B cell (primary cell): ENCODE data around the gene PPP3CA. TPM values are rescaled to one million over a fixed set of nuclear protein-coding genes. Genes with fewer than 3 reads are reported as not detected.

Experiments
- ATAC-seq: fragments of 200-7000 bp; cut with Tn5 transposase; one replicate; pipeline ENCODE4 v1.10.0; 2021; ENCODE audit warnings: low read depth, mild to moderate bottlenecking, moderate number of reproducible peaks, moderate library complexity
- CTCF ChIA-PET: fragments of 350-600 bp; sonication (Branson Sonifier 250); formaldehyde crosslinking; loops from one replicate; lab custom pipeline; 2021; ENCODE audit warnings: antibody characterized with exemption, inconsistent platforms; lab: Charles Lee
- POLR2A ChIA-PET: fragments of 350-600 bp; sonication (Branson Sonifier 250); formaldehyde crosslinking; loops from one replicate; lab custom pipeline; 2021; ENCODE audit warnings: antibody characterized with exemption; lab: Charles Lee
- DNase-seq: peaks from one replicate; pipeline ENCODE4 v3.0.0; 2013
- H2AFZ ChIP-seq: 2 replicates; pipeline ENCODE4 v1.6.1; 2012; ENCODE audit warnings: mild to moderate bottlenecking, low read depth, low read length; ENCODE audit not compliant: insufficient read depth, poor library complexity, severe bottlenecking
- H3K27ac ChIP-seq, 2 donors: 1 replicate in 1 of 2; 2 replicates in 1 of 2; pipeline ENCODE4 v1.5.1; 2012 to 2013; ENCODE audit warnings: low read length in 2 of 2, mild to moderate bottlenecking in 2 of 2, moderate library complexity in 1 of 2
- H3K27me3 ChIP-seq, 4 experiments: fragments of 200-600 bp in 1 of 4; sonication (generic) in 1 of 4; replicated peaks in 1 of 4; 1 replicate in 2 of 4; 2 replicates in 2 of 4; pipeline versions ENCODE4 v1.6.1 to v1.7.0; 2013 to 2016; ENCODE audit warnings: low read length in 3 of 4, mild to moderate bottlenecking in 2 of 4, mixed read lengths in 1 of 4, moderate library complexity in 1 of 4; ENCODE audit not compliant: insufficient read depth in 4 of 4, control insufficient read depth in 3 of 4; ENCODE audit errors: control extremely low read depth in 1 of 4
- H3K36me3 ChIP-seq, 2 experiments: replicated peaks in 1 of 2; 1 replicate in 1 of 2; 2 replicates in 1 of 2; pipeline versions ENCODE4 v1.6.1 to v1.7.1; 2013; ENCODE audit warnings: low read length in 1 of 2; ENCODE audit not compliant: insufficient read depth in 2 of 2, control insufficient read depth in 1 of 2; ENCODE audit errors: control extremely low read depth in 1 of 2, extremely low read depth in 1 of 2
- H3K4me1 ChIP-seq, 2 donors: fragments of 200-600 bp in 1 of 2; sonication (generic) in 1 of 2; 1 replicate in 1 of 2; 2 replicates in 1 of 2; pipeline versions ENCODE4 v1.5.1 to v1.6.1; 2013 to 2017; ENCODE audit warnings: low read length in 2 of 2; ENCODE audit not compliant: control insufficient read depth in 2 of 2, insufficient read depth in 2 of 2
- H3K4me2 ChIP-seq: replicated peaks from 2 replicates; pipeline ENCODE3; 2012; ENCODE audit warnings: mild to moderate bottlenecking, low read depth, low read length; ENCODE audit not compliant: poor library complexity, severe bottlenecking
- H3K4me3 ChIP-seq, 5 experiments: fragments of 200-600 bp in 1 of 5; sonication (generic) in 1 of 5; 1 replicate in 3 of 5; 2 replicates in 2 of 5; pipeline versions ENCODE4 v1.5.1 to v1.7.0; 2011 to 2016; ENCODE audit warnings: low read length in 4 of 5, mild to moderate bottlenecking in 4 of 5, low read depth in 2 of 5, control low read depth in 1 of 5, moderate library complexity in 1 of 5; ENCODE audit not compliant: insufficient read depth in 1 of 5; ENCODE audit errors: control extremely low read depth in 1 of 5, extremely low read depth in 1 of 5
- H3K79me2 ChIP-seq: fragments of 200-600 bp; sonication (generic); one replicate; pipeline ENCODE4 v1.6.0; 2016; ENCODE audit warnings: low read length; ENCODE audit not compliant: control insufficient read depth, insufficient read depth
- H3K9ac ChIP-seq: fragments of 200-600 bp; sonication (generic); 2 replicates; pipeline ENCODE4 v1.6.1; 2017; ENCODE audit warnings: mild to moderate bottlenecking, low read length, moderate library complexity
- H3K9me3 ChIP-seq, 3 donors: one replicate each; pipeline versions ENCODE4 v1.6.1 to v1.7.1; 2013; ENCODE audit warnings: low read length in 2 of 3; ENCODE audit not compliant: control insufficient read depth in 2 of 3, insufficient read depth in 1 of 3; ENCODE audit errors: control extremely low read depth in 1 of 3
- H4K20me1 ChIP-seq: 2 replicates; pipeline ENCODE4 v1.6.0; 2012; ENCODE audit warnings: mild to moderate bottlenecking, low read length; ENCODE audit not compliant: insufficient read depth, control insufficient read depth, poor library complexity, severe bottlenecking
- H3K27ac Mint-ChIP-seq: one replicate; pipeline ENCODE4 v1.8.0; 2021; ENCODE audit warnings: mixed read lengths
- H3K27me3 Mint-ChIP-seq: one replicate; pipeline ENCODE4 v1.8.0; 2021; ENCODE audit warnings: mixed read lengths
- H3K4me1 Mint-ChIP-seq: one replicate; pipeline ENCODE4 v1.8.0; 2021; ENCODE audit warnings: mixed read lengths
- H3K4me3 Mint-ChIP-seq: one replicate; pipeline ENCODE4 v1.8.0; 2021; ENCODE audit warnings: mixed read lengths
- H3K9me3 Mint-ChIP-seq: one replicate; pipeline ENCODE4 v1.8.0; 2022; ENCODE audit warnings: mixed read lengths; ENCODE audit not compliant: insufficient read depth
- EZH2 ChIP-seq: IDR thresholded peaks from 2 replicates; pipeline ENCODE4 v1.6.1; 2012; ENCODE audit warnings: borderline replicate concordance, low read depth, mild to moderate bottlenecking, moderate library complexity, low read length; ENCODE audit not compliant: insufficient read depth, poor library complexity, severe bottlenecking
- WGBS: methylation state at CpG from one replicate; pipeline ENCODE4 v1.1.5; 2013; ENCODE audit warnings: missing lambda C conversion rate; ENCODE audit not compliant: insufficient coverage; 5-methylcytosine and 5-hydroxymethylcytosine counted together
- intact Hi-C: fragments of 100-400 bp; cut with micrococcal nuclease; formaldehyde crosslinking; loops from one replicate; pipeline ENCODE4 v1.10.0; 2022
- polyA plus RNA-seq: library from polyadenylated mRNA; depleted of rRNA; stranded (reverse); fragments of >200 nt; gene quantifications from 2 replicates; pipeline ENCODE4 v1.2.3, GENCODE V29; 2012
- total RNA-seq, 2 donors: library from RNA; stranded (reverse); fragments of 120-200 nt in 1 of 2; gene quantifications; 1 replicate in 1 of 2; 2 replicates in 1 of 2; pipeline versions ENCODE4 v1.2.3 to v1.2.4, GENCODE V29; 2013 to 2022
- TF ChIP-seq, protein P1 (sequence below): fragments of 200-600 bp; IDR thresholded peaks from one replicate; pipeline ENCODE4 v1.8.0; 2022; ENCODE audit warnings: antibody characterized with exemption, mild to moderate bottlenecking

PPP3CA gene
- total and polyA plus RNA-seq, 2 donors (not counting 1 experiment from before 2014, with no cell fraction given) = 14.3 to 85.1 TPM

DNA sequence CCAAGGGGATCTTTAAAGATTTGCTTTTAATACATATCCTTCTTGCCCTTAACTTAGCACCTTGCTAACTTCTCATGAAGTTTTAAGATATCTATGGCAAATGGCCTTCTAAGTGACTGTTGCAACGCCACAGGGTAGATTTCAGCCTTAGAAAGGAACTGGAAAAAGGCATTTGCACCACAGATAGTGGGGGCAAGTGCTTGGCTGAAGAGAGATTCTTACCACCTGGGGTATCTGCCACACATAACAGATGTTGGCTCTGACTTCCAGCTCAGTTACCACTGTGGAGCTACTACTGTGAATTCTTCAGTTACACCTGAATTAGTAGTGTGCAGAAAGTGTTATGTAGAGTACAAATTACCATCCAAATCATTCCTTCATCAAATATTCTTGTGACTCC, 302.6 kb downstream of the PPP3CA start:
- Histone ChIP-seq H3K4me1 (no peaks in the 10 kb centered on the region), H3K9ac (no peak overlapping the region), H4K20me1 (no peaks in the 10 kb centered on the region), H3K79me2 (no peaks in the 10 kb centered on the region), H3K4me3 (no peak overlapping the region), H3K27me3 (no peaks in the 10 kb centered on the region), H3K9me3 (no peaks in the 10 kb centered on the region), H3K27ac (no peak overlapping the region), H3K4me2 (no peak overlapping the region), H3K36me3 (peaks cover 7 to 16% of the 10 kb centered on the region in 2 experiments), H2AFZ (no peak overlapping the region)
- DNase-seq = no peak
- ChIA-PET CTCF (no interaction called here), POLR2A (interaction anchor here (0.5 kb wide), 1 partner anchor 250 kb away, joined by 3 read pairs; no protein-coding TSS in a partner anchor)
- intact Hi-C loops = no loop called here
- 100% methylated on average over 1 of the region's 1 CpG for WGBS
- Mint-ChIP-seq H3K27me3 (no peaks in the 10 kb centered on the region), H3K4me1 (no peaks in the 10 kb centered on the region), H3K4me3 (no peak overlapping the region), H3K9me3 (no peaks in the 10 kb centered on the region), H3K27ac (no peak overlapping the region)
- no peak for TF ChIP-seq EZH2
- TF ChIP-seq, protein P1, sequence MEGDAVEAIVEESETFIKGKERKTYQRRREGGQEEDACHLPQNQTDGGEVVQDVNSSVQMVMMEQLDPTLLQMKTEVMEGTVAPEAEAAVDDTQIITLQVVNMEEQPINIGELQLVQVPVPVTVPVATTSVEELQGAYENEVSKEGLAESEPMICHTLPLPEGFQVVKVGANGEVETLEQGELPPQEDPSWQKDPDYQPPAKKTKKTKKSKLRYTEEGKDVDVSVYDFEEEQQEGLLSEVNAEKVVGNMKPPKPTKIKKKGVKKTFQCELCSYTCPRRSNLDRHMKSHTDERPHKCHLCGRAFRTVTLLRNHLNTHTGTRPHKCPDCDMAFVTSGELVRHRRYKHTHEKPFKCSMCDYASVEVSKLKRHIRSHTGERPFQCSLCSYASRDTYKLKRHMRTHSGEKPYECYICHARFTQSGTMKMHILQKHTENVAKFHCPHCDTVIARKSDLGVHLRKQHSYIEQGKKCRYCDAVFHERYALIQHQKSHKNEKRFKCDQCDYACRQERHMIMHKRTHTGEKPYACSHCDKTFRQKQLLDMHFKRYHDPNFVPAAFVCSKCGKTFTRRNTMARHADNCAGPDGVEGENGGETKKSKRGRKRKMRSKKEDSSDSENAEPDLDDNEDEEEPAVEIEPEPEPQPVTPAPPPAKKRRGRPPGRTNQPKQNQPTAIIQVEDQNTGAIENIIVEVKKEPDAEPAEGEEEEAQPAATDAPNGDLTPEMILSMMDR = no peak
- no peak for ATAC-seq

DNA sequence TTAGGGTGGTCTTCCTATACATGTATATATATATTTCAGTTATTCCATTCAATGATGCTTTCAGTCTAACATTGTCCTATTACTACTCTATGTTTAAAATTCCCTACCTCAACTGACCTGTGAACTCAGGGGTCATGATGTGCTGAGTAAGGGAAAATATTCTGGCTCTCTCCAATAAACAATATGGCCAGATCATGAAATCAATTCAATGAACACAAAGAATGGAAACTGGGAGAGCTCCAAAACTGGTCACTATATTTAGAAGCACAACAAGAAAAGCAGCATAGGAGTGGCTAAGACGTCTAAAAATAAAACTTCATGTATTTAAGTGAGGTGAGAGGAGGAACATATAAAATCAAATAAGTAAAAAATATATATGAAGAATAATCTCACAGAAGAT, 304.5 kb downstream of the PPP3CA start:
- Histone ChIP-seq H3K79me2 (no peaks in the 10 kb centered on the region), H3K4me1 (no peaks in the 10 kb centered on the region), H3K4me2 (no peak overlapping the region), H3K4me3 (no peak overlapping the region), H3K27ac (no peak overlapping the region), H2AFZ (no peak overlapping the region), H3K9ac (no peak overlapping the region), H3K36me3 (peaks cover 7 to 30% of the 10 kb centered on the region in 2 experiments), H3K9me3 (no peaks in the 10 kb centered on the region), H3K27me3 (no peaks in the 10 kb centered on the region), H4K20me1 (no peaks in the 10 kb centered on the region)
- Mint-ChIP-seq H3K4me3 (no peak overlapping the region), H3K9me3 (no peaks in the 10 kb centered on the region), H3K27me3 (no peaks in the 10 kb centered on the region), H3K4me1 (peaks cover 2% of the 10 kb centered on the region), H3K27ac (no peak overlapping the region)
- no peak for DNase-seq
- TF ChIP-seq, protein P1 = no peak
- no peak for TF ChIP-seq EZH2
- intact Hi-C loops = no loop called here
- ChIA-PET CTCF (no interaction called here), POLR2A (no interaction called here)
- ATAC-seq = no peak
- WGBS = no CpG with 5 or more reads among the region's 1 CpG
